HepG2 (cell line): ENCODE measurements around the gene SNAPC4. TPM values are rescaled to one million over a fixed set of nuclear protein-coding genes. Genes with fewer than 3 reads are reported as not detected.

Experiments used
- BORCS8-MEF2B ChIP-seq: sonication (generic); formaldehyde crosslinking; IDR thresholded peaks from 2 replicates; pipeline ENCODE4 v1.8.0; 2022; ENCODE audit warnings: mild to moderate bottlenecking, missing genetic modification reagents
- CHD4 ChIP-seq: fragments of 200-600 bp; sonication (generic); IDR thresholded peaks from 2 replicates; pipeline ENCODE4 v1.7.0; 2017; ENCODE audit warnings: mild to moderate bottlenecking, low read length, borderline replicate concordance
- CREB1 ChIP-seq, 2 experiments: fragments of 450-650 bp in 1 of 2; IDR thresholded peaks; 2 replicates each; pipeline ENCODE4 v1.6.1; 2016 to 2017; ENCODE audit warnings: control low read depth in 1 of 2, mild to moderate bottlenecking in 1 of 2, missing compliant biosample characterization in 1 of 2, missing genetic modification characterization in 1 of 2
- E2F1 ChIP-seq: sonication (generic); formaldehyde crosslinking; IDR thresholded peaks from 2 replicates; pipeline ENCODE4 v1.5.0; 2020; ENCODE audit warnings: missing genetic modification reagents
- HDAC6 ChIP-seq: fragments of 200-600 bp; sonication (generic); IDR thresholded peaks from 2 replicates; pipeline ENCODE4 v1.7.0; 2017; ENCODE audit warnings: mild to moderate bottlenecking, antibody characterized with exemption, low read length, low read depth
- NFIC ChIP-seq: IDR thresholded peaks from 2 replicates; pipeline ENCODE4 v1.6.1; 2012; ENCODE audit warnings: mild to moderate bottlenecking, low read length, inconsistent platforms
- PLRG1 ChIP-seq: fragments of 450-650 bp; conservative IDR thresholded peaks from 2 replicates; pipeline ENCODE4 v1.6.1; 2016
- REPIN1 ChIP-seq: sonication (generic); formaldehyde crosslinking; IDR thresholded peaks from 2 replicates; pipeline ENCODE4 v1.8.0; 2022; ENCODE audit warnings: missing genetic modification reagents, low read depth, mild to moderate bottlenecking, borderline replicate concordance
- SOX5 ChIP-seq: IDR thresholded peaks from 2 replicates; pipeline ENCODE4 v1.6.1; 2016; ENCODE audit warnings: borderline replicate concordance
- TOE1 ChIP-seq: sonication (generic); formaldehyde crosslinking; IDR thresholded peaks from 2 replicates; pipeline ENCODE4 v1.4.0; 2020; ENCODE audit warnings: mild to moderate bottlenecking, missing genetic modification reagents
- U2AF2 ChIP-seq: fragments of 200-400 bp; formaldehyde crosslinking; IDR thresholded peaks from 2 replicates; pipeline ENCODE4 v1.6.1; 2017; ENCODE audit warnings: low read depth, mild to moderate bottlenecking, low read length
- YEATS4 ChIP-seq: sonication (generic); formaldehyde crosslinking; IDR thresholded peaks from 2 replicates; pipeline ENCODE4 v1.4.0; 2020; ENCODE audit warnings: missing genetic modification reagents, borderline replicate concordance
- ZBTB49 ChIP-seq: sonication (generic); formaldehyde crosslinking; IDR thresholded peaks from 2 replicates; pipeline ENCODE4 v1.4.0; 2020; ENCODE audit warnings: missing genetic modification reagents, borderline replicate concordance
- ZNF143 ChIP-seq: sonication (generic); formaldehyde crosslinking; IDR thresholded peaks from 2 replicates; pipeline ENCODE4 v1.4.0; 2020; ENCODE audit warnings: missing genetic modification reagents
- ZNF451 ChIP-seq: sonication (generic); formaldehyde crosslinking; IDR thresholded peaks from 2 replicates; pipeline ENCODE4 v1.5.0; 2020; ENCODE audit warnings: mild to moderate bottlenecking, missing genetic modification reagents
- ZNF567 ChIP-seq: sonication (generic); formaldehyde crosslinking; IDR thresholded peaks from 2 replicates; pipeline ENCODE4 v1.8.1; 2023; ENCODE audit warnings: mild to moderate bottlenecking, missing genetic modification reagents, borderline replicate concordance
- polyA plus RNA-seq, 8 experiments: library from polyadenylated mRNA; depleted of rRNA in 3 of 8; stranded (reverse) in 7 of 8; unstranded in 1 of 8; fragments of >200 nt; fragmentation: Illumina TruSeq in 4 of 8; extraction: Trizol in 4 of 8; gene quantifications; 2 replicates each; pipeline versions ENCODE4 v1.2.1 to v1.2.3, GENCODE V29; 2011 to 2016; ENCODE audit warnings: low read depth in 4 of 8, missing spikeins in 1 of 8, mixed read lengths in 1 of 8; ENCODE audit not compliant: insufficient read depth in 1 of 8
- total RNA-seq, 5 experiments: library from RNA; depleted of rRNA; stranded (reverse); fragments of >200 nt; fragmentation: Illumina TruSeq; extraction: Trizol; gene quantifications; 2 replicates each; pipeline ENCODE4 v1.2.3, GENCODE V29; 2016; ENCODE audit warnings: low read depth in 1 of 5
- TF ChIP-seq, protein P1 (sequence below): sonication (generic); formaldehyde crosslinking; IDR thresholded peaks from 2 replicates; pipeline ENCODE4 v1.5.1; 2020; ENCODE audit warnings: missing genetic modification reagents, mild to moderate bottlenecking, borderline replicate concordance
- TF ChIP-seq, protein P2 (sequence below): IDR thresholded peaks from 2 replicates; pipeline ENCODE4 v1.4.0; 2020; ENCODE audit warnings: mild to moderate bottlenecking, missing genetic modification reagents
- TF ChIP-seq, protein P3 (sequence below): conservative IDR thresholded peaks from 2 replicates; pipeline ENCODE4 v1.6.1; 2018; ENCODE audit warnings: missing genetic modification reagents

The SNAPC4 gene
- total and polyA plus RNA-seq, 2 of the 13 experiments (the other 11 are each of a cell fraction or from before 2014, with no cell fraction given): 2.0 to 6.0 TPM

DNA sequence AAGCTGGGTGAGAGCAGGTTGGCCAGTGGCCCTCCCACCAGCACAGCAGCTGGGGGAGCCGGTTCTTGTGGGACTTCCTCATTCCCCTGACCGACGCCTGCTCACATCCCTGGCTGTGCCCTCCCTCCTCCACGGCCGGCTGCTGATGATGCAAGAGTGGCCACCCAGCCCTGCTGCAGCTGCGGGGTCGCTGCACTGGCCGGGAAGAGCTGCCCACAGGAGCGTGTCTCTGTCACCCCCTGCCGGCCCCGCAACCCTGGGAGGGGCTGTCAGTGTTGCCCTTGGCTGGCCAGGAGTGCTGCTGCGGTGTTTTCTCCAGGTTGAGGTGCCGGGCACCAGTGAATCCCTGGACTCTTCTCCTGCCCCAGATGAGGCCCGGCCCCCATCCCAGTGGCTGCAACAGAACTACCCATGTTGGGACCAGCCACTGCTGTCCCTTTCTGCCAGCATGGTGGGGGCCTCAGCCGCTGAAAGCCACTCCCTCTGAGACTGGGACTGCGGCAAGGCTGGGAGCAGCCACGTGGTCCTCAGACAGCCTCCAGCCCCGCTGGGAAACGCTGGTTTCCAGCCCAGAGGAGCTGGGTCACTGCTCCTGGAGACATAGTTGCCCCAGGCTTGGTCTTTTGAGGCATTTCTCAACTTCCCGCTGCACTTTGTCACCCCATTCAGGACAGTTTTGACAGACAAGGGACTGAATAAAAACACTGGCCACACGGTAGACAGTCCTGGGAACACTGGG is 27.2 kb downstream of the SNAPC4 start (continued):
- no peak for TF ChIP-seq CREB1 (IDR thresholded peaks at IDR 0.05)
- no peak for TF ChIP-seq CREB1 (CRISPR knock-in tag; IDR thresholded peaks at IDR 0.05)
- TF ChIP-seq TOE1 (CRISPR knock-in tag): 0 out of 2 replicates have a peak, but pooled peaks have one; percentile 46
- no peak for TF ChIP-seq E2F1 (CRISPR knock-in tag)
- TF ChIP-seq ZNF143 (CRISPR knock-in tag): no peak
- TF ChIP-seq, protein P1, sequence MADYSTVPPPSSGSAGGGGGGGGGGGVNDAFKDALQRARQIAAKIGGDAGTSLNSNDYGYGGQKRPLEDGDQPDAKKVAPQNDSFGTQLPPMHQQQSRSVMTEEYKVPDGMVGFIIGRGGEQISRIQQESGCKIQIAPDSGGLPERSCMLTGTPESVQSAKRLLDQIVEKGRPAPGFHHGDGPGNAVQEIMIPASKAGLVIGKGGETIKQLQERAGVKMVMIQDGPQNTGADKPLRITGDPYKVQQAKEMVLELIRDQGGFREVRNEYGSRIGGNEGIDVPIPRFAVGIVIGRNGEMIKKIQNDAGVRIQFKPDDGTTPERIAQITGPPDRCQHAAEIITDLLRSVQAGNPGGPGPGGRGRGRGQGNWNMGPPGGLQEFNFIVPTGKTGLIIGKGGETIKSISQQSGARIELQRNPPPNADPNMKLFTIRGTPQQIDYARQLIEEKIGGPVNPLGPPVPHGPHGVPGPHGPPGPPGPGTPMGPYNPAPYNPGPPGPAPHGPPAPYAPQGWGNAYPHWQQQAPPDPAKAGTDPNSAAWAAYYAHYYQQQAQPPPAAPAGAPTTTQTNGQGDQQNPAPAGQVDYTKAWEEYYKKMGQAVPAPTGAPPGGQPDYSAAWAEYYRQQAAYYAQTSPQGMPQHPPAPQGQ (CRISPR knock-in tag): no peak
- TF ChIP-seq NFIC: no peak
- no peak for TF ChIP-seq REPIN1 (CRISPR knock-in tag)
- TF ChIP-seq CHD4: no peak
- TF ChIP-seq PLRG1: no peak
- TF ChIP-seq ZNF567: no peak
- TF ChIP-seq U2AF2: no peak
- TF ChIP-seq, protein P2, sequence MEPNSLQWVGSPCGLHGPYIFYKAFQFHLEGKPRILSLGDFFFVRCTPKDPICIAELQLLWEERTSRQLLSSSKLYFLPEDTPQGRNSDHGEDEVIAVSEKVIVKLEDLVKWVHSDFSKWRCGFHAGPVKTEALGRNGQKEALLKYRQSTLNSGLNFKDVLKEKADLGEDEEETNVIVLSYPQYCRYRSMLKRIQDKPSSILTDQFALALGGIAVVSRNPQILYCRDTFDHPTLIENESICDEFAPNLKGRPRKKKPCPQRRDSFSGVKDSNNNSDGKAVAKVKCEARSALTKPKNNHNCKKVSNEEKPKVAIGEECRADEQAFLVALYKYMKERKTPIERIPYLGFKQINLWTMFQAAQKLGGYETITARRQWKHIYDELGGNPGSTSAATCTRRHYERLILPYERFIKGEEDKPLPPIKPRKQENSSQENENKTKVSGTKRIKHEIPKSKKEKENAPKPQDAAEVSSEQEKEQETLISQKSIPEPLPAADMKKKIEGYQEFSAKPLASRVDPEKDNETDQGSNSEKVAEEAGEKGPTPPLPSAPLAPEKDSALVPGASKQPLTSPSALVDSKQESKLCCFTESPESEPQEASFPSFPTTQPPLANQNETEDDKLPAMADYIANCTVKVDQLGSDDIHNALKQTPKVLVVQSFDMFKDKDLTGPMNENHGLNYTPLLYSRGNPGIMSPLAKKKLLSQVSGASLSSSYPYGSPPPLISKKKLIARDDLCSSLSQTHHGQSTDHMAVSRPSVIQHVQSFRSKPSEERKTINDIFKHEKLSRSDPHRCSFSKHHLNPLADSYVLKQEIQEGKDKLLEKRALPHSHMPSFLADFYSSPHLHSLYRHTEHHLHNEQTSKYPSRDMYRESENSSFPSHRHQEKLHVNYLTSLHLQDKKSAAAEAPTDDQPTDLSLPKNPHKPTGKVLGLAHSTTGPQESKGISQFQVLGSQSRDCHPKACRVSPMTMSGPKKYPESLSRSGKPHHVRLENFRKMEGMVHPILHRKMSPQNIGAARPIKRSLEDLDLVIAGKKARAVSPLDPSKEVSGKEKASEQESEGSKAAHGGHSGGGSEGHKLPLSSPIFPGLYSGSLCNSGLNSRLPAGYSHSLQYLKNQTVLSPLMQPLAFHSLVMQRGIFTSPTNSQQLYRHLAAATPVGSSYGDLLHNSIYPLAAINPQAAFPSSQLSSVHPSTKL: peak; percentile 48
- TF ChIP-seq YEATS4: peak; percentile 73
- no peak for TF ChIP-seq HDAC6
- TF ChIP-seq SOX5 (CRISPR knock-in tag): 0 out of 2 replicates have a peak, but pooled peaks have one; percentile 44
- no peak for TF ChIP-seq ZNF451
- no peak for TF ChIP-seq BORCS8-MEF2B (CRISPR knock-in tag)
- no peak for TF ChIP-seq ZBTB49 (CRISPR knock-in tag)
- TF ChIP-seq, protein P3, sequence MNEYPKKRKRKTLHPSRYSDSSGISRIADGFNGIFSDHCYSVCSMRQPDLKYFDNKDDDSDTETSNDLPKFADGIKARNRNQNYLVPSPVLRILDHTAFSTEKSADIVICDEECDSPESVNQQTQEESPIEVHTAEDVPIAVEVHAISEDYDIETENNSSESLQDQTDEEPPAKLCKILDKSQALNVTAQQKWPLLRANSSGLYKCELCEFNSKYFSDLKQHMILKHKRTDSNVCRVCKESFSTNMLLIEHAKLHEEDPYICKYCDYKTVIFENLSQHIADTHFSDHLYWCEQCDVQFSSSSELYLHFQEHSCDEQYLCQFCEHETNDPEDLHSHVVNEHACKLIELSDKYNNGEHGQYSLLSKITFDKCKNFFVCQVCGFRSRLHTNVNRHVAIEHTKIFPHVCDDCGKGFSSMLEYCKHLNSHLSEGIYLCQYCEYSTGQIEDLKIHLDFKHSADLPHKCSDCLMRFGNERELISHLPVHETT (CRISPR knock-in tag): no peak
